Kidney epithelial cell (primary cell): ENCODE measurements around the gene KRTAP10-8. TPM values are rescaled to one million over a fixed set of nuclear protein-coding genes. Genes with fewer than 3 reads are reported as not detected.
"Not testable (repeated sequence)": the region's sequence is repeated elsewhere in the genome, so short reads cannot be mapped to it uniquely, and the experiment has no call there.

ENCODE experiments used
- DNase-seq: peaks from one replicate; pipeline ENCODE4 v3.0.0-alpha.2; 2010; ENCODE audit warnings: low read depth
- H3K27me3 ChIP-seq: 2 replicates; pipeline ENCODE4 v1.6.0; 2011; ENCODE audit warnings: low read length; ENCODE audit not compliant: control insufficient read depth, insufficient read depth
- H3K36me3 ChIP-seq: 2 replicates; pipeline ENCODE4 v1.5.1; 2011; ENCODE audit warnings: low read length; ENCODE audit not compliant: control insufficient read depth, insufficient read depth
- H3K4me3 ChIP-seq: 2 replicates; pipeline ENCODE4 v1.5.1; 2011; ENCODE audit warnings: low read depth, mild to moderate bottlenecking, control low read depth, low read length
- total RNA-seq: library from RNA; depleted of rRNA; stranded (reverse); fragments of >200 nt; gene quantifications from 2 replicates; pipeline ENCODE4 v1.2.3, GENCODE V29; 2015
- TF ChIP-seq, protein P1 (sequence below): IDR thresholded peaks from 2 replicates; pipeline ENCODE4 v1.5.1; 2011; ENCODE audit warnings: mild to moderate bottlenecking, moderate library complexity, low read length, control low read depth, inconsistent platforms; ENCODE audit not compliant: insufficient read depth, poor library complexity, severe bottlenecking

KRTAP10-8 gene
- total RNA-seq, 1 donor from 2014 or later = not detected

DNA sequence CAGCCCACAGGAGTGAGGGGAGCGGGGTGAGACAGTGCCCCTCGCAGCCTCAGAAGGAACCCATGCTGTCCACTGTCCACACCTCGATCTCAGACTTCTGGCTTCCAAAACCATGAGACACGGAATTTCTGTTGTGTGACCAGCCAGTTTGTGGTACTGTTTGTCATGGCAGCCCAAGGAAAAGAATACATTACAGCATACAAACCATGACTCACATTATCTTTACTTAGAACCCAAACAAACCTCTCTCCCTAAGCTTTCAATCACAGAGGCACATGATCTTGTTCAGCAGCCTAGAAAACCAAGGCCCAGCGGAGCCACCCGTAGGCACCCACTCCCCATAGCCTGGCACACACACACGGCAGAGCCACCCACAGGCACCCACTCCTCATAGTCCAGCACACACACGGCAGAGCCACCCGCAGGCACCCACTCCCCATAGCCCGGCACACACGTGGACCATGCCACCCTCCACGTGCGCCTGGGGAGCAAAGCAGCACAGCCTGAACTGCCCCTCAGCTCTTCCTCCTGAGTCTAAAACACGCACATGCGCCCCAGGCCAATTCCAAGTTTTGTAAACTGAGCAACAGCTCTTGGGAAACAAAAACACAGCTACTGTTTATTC is 38.8 kb upstream of the KRTAP10-8 start:
- no peak for DNase-seq
- Histone ChIP-seq H3K4me3 (no peak overlapping the region), H3K36me3 (no peaks in the 10 kb centered on the region), H3K27me3 (no peaks in the 10 kb centered on the region)
- TF ChIP-seq, protein P1, sequence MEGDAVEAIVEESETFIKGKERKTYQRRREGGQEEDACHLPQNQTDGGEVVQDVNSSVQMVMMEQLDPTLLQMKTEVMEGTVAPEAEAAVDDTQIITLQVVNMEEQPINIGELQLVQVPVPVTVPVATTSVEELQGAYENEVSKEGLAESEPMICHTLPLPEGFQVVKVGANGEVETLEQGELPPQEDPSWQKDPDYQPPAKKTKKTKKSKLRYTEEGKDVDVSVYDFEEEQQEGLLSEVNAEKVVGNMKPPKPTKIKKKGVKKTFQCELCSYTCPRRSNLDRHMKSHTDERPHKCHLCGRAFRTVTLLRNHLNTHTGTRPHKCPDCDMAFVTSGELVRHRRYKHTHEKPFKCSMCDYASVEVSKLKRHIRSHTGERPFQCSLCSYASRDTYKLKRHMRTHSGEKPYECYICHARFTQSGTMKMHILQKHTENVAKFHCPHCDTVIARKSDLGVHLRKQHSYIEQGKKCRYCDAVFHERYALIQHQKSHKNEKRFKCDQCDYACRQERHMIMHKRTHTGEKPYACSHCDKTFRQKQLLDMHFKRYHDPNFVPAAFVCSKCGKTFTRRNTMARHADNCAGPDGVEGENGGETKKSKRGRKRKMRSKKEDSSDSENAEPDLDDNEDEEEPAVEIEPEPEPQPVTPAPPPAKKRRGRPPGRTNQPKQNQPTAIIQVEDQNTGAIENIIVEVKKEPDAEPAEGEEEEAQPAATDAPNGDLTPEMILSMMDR = no peak

DNA sequence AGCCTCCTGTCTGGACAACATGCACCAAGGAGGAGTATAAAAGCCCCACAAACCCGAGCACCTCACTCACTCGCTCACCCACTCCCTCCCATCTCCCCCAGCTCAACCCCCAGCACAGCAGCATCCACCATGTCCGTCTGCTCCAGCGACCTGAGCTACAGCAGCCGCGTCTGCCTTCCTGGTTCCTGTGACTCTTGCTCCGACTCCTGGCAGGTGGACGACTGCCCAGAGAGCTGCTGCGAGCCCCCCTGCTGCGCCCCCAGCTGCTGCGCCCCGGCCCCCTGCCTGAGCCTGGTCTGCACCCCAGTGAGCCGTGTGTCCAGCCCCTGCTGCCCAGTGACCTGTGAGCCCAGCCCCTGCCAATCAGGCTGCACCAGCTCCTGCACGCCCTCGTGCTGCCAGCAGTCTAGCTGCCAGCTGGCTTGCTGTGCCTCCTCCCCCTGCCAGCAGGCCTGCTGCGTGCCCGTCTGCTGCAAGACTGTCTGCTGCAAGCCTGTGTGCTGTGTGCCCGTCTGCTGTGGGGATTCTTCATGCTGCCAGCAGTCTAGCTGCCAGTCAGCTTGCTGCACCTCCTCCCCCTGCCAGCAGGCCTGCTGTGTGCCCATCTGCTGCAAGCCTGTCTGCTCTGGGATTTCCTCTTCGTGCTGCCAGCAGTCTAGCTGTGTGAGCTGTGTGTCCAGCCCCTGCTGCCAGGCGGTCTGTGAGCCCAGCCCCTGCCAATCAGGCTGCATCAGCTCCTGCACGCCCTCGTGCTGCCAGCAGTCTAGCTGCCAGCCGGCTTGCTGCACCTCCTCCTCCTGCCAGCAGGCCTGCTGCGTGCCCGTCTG is 38.0 kb upstream of the KRTAP10-8 start, which contains the start of gene KRTAP10-4:
KRTAP10-4 (plus strand) TSS at position 100 of the 827 bp plus-strand sequence; CDS start at position 130, 30 bp downstream.
- H3K36me3 ChIP-seq, H3K27me3 ChIP-seq, DNase-seq: not testable (repeated sequence)

DNA sequence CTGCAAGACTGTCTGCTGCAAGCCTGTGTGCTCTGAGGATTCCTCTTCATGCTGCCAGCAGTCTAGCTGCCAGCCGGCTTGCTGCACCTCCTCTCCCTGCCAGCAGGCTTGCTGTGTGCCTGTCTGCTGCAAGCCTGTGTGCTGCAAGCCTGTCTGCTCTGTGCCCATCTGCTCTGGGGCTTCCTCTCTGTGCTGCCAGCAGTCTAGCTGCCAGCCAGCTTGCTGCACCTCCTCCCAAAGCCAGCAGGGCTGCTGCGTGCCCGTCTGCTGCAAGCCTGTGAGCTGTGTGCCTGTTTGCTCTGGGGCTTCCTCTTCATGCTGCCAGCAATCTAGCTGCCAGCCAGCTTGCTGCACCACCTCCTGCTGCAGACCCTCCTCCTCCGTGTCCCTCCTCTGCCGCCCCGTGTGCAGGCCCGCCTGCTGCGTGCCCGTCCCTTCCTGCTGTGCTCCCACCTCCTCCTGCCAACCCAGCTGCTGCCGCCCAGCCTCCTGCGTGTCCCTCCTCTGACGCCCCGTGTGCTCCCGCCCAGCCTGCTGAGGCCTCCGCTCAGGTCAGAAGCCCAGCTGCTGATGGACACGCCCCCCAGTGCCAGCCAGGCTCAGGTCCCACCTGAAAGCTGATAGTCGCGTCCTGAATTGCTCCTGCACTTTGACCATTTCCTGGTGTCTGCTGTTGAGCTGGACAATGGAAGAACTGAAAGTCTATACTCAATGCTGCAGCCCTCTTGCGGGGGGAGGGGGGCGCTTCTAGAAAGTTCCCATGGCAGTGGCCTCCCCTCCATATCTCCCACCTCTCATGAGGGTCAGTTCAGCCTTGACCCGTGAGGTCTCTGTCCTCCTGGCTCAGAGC is 37.2 kb upstream of the KRTAP10-8 start:
- no peak for DNase-seq
- Histone ChIP-seq H3K27me3 (no peaks in the 10 kb centered on the region), H3K36me3 (no peaks in the 10 kb centered on the region), H3K4me3 (no peak overlapping the region)
- TF ChIP-seq, protein P1 = no peak

More for the DNA sequence above, 38.0 kb upstream of the KRTAP10-8 start, which contains the start of gene KRTAP10-4:
- H3K4me3 ChIP-seq = not testable (repeated sequence)

GRCh38 chr21:44575307-44576024 is 36.4 kb upstream of the KRTAP10-8 start:
- Histone ChIP-seq H3K4me3 (no peak overlapping the region), H3K27me3 (no peaks in the 10 kb centered on the region), H3K36me3 (no peaks in the 10 kb centered on the region)
- DNase-seq = no peak
- TF ChIP-seq, protein P1 = no peak

DNA sequence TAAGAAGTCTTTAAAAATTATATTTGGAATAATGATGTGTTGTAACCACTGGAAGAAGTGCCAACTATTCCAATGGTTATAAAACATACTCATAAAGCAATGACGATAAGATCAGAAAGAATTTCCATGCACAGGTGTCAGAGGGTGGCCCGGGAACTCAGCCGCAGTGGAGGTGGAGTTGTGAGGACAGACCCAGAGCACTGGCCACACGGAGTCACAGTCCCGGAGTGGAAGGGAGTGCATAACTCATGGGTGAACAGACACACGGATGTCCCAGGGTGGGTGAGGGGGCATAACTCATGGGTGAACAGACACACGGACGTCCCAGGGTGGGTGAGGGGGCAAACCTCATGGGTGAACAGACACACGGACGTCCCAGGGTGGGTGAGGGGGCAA is 35.9 kb upstream of the KRTAP10-8 start:
- no peak for DNase-seq

More for the DNA sequence above, 35.9 kb upstream of the KRTAP10-8 start:
- TF ChIP-seq, protein P1 = no peak
- Histone ChIP-seq H3K27me3 (no peaks in the 10 kb centered on the region), H3K36me3 (no peaks in the 10 kb centered on the region), H3K4me3 (no peak overlapping the region)
